Mesodermal cell (in vitro differentiated cells): ENCODE data around the gene CPSF7.

ENCODE experiments used
- H3K27ac ChIP-seq: 2 replicates; pipeline ENCODE4 v1.7.0; 2013; ENCODE audit warnings: mild to moderate bottlenecking, low read depth, low read length, moderate library complexity; ENCODE audit not compliant: severe bottlenecking
- H3K36me3 ChIP-seq: 2 replicates; pipeline ENCODE4 v1.7.1; 2013; ENCODE audit warnings: mild to moderate bottlenecking, low read length, moderate library complexity; ENCODE audit not compliant: control insufficient read depth, insufficient read depth
- H3K4me1 ChIP-seq: one replicate; pipeline ENCODE4 v1.7.1; 2013; ENCODE audit warnings: mild to moderate bottlenecking, low read length; ENCODE audit not compliant: insufficient read depth, control insufficient read depth, poor library complexity, severe bottlenecking
- H3K4me3 ChIP-seq: 2 replicates; pipeline ENCODE4 v1.7.0; 2013; ENCODE audit warnings: low read length, control low read depth, mild to moderate bottlenecking; ENCODE audit not compliant: insufficient read depth, poor library complexity, severe bottlenecking; ENCODE audit errors: extremely low read depth
- H3K9me3 ChIP-seq: 2 replicates; pipeline ENCODE4 v1.7.1; 2013; ENCODE audit warnings: mild to moderate bottlenecking, low read length, moderate library complexity; ENCODE audit not compliant: control insufficient read depth
- WGBS, 2 experiments: methylation state at CpG; one replicate each; pipeline ENCODE4 v1.1.5; 2013; ENCODE audit warnings: missing lambda C conversion rate in 2 of 2; ENCODE audit not compliant: insufficient coverage in 2 of 2; 5-methylcytosine and 5-hydroxymethylcytosine counted together

CPSF7 gene

DNA sequence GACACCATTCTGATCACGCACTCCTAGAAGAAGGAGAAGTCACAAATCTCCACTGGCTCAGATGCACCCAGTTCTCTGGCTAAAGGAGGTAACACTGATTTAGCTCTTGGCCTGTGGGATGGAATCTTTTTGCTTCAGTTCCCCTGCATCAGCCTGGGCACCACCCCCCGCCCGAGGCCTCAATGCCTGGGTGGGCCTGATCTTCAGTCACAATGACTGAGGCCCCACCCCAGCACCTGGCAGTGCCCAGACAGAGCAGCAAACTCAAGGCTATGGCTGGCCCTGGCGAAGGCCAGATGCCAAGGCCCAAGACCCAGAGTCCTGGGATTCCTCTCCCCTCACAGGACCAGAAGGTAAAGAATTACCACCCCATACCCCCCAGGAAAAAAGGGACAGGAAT is 73.1 kb downstream of the CPSF7 start:
- peaks cover 16% of the 10 kb centered on the region for H3K36me3 ChIP-seq

DNA sequence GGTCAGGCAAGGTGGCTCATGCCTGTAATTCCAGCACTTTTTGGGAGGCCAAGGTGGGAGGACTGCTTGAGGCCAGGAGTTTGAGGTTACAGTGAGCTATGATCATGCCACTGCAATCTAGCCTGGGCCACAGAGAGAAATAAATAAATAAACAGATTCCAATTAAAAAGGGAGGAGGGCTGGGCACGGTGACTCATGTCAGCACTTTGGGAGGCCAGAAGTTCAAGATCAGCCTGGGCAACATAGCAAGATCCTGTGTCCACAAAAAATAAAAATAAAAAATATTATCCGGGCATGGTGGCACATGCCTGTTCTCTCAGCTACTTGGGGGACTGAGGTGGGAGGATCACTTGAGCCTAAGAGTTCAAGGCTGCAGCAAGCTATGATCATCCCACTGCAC is 75.6 kb downstream of the CPSF7 start:
- Histone ChIP-seq H3K4me3 (no peak overlapping the region), H3K36me3 (peaks cover 30% of the 10 kb centered on the region), H3K4me1 (no peaks in the 10 kb centered on the region), H3K27ac (no peak overlapping the region), H3K9me3 (no peaks in the 10 kb centered on the region)
- WGBS, 2 experiments: 100% methylated on average over 1 of the region's 2 CpGs; no CpG with 5 or more reads in 1 of the 2 experiments

More for the DNA sequence above, 73.1 kb downstream of the CPSF7 start:
- no peaks in the 10 kb centered on the region for H3K9me3 ChIP-seq
- no peak overlapping the region for H3K27ac ChIP-seq
- H3K4me1 ChIP-seq: peaks cover 3% of the 10 kb centered on the region
- no peak overlapping the region for H3K4me3 ChIP-seq
- 100% methylated on average over 1 to 3 of the region's 4 CpGs for WGBS, 2 experiments

DNA sequence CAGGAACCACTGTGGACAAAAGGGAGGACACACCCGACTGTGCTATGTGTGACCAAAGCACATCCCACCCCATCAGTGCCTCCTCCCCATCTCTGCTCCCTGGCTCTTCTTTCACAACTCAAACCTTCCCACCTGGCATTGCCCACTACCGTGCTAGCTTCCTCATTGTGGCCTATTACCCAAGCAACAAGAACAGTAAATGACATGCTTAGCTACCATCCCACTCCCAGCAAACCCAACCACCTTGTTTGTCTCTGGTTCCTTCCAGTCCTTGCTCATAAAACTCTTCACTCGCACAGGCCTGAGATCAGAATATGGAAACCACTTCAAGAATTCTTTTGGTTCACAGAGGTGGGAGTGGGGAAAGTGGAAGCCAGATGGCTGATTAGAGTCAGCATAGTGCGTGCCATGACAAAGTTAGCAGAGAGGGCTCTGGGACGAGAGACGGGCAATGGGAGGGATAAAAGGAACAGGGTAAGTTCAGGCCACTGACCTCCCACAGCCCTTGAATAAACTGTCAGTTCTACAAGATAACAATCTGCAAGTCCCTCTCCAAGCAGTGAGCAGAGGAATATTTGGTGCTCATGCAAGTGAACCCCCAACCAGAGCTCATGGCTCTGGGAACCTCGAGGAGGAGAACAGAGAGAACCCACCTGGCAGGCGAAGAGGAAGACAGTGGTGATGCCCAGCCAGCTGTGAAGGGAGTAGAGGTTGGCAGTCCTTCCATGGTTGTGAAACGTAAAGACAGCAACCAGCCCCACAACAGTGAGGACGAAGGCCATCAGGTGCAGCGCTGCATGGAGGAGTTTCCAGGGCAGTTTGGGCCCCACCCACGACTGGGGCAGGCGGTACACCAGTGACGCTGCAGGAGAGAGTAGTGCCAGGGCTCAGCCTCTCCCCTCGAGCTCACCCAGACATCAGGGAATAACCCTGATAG is 76.4 kb downstream of the CPSF7 start:
- peaks cover 35% of the 10 kb centered on the region for H3K36me3 ChIP-seq
- H3K4me3 ChIP-seq: no peak overlapping the region
- WGBS, 2 experiments: 92 to 94% methylated on average over 12 to 13 of the region's 15 CpGs

More for the DNA sequence above, 76.4 kb downstream of the CPSF7 start:
- Histone ChIP-seq H3K4me1 (no peaks in the 10 kb centered on the region), H3K9me3 (no peaks in the 10 kb centered on the region), H3K27ac (no peak overlapping the region)
